Pancreas (tissue), 10 donors: ENCODE data around the gene LYSET. TPM values are rescaled to one million over a fixed set of nuclear protein-coding genes. Genes with fewer than 3 reads are reported as not detected.
"Not testable (repeated sequence)": the region's sequence is repeated elsewhere in the genome, so short reads cannot be mapped to it uniquely, and the experiment has no call there.

Source experiments
- ATAC-seq, 4 donors: fragments of 200-7000 bp; cut with Tn5 transposase; one replicate each; pipeline versions ENCODE4 v1.8.0 to v1.9.1; 2020; ENCODE audit warnings: mild to moderate bottlenecking in 4 of 4, moderate library complexity in 4 of 4
- DNase-seq, 6 donors: peaks; one replicate each; pipeline ENCODE4 v3.0.0-alpha.2; 2020
- FAIRE-seq: peaks from 2 replicates; lab custom pipeline; 2012; peaks lifted over from hg19 to GRCh38; lab: Jason Lieb, UNC
- H3K27ac ChIP-seq, 4 donors: fragments of 200-600 bp; sonication (generic); 1 replicate in 3 of 4; 2 replicates in 1 of 4; pipeline versions ENCODE4 v1.5.0 to v1.8.0; 2020
- H3K27me3 ChIP-seq, 4 donors: fragments of 200-600 bp; one replicate each; pipeline ENCODE4 v1.8.0; 2021
- H3K36me3 ChIP-seq, 3 donors: fragments of 200-600 bp; sonication (generic) in 1 of 3; one replicate each; pipeline versions ENCODE4 v1.5.0 to v1.8.0; 2020 to 2021
- H3K4me1 ChIP-seq, 3 donors: fragments of 200-600 bp; one replicate each; pipeline ENCODE4 v1.8.0; 2021
- H3K4me3 ChIP-seq, 4 donors: fragments of 200-600 bp; sonication (generic) in 2 of 4; one replicate each; pipeline versions ENCODE4 v1.5.0 to v1.8.0; 2020 to 2021
- H3K9me3 ChIP-seq, 4 donors: fragments of 200-600 bp; one replicate each; pipeline ENCODE4 v1.8.0; 2021
- WGBS, 2 donors: extraction: QIAGEN DNeasy Blood & Tissue Kit; methylation state at CpG; one replicate each; pipeline ENCODE4 v1.1.7; 2013; 5-methylcytosine and 5-hydroxymethylcytosine counted together
- intact Hi-C, 3 donors: fragments of 100-400 bp; cut with DNase I; formaldehyde crosslinking; loops; one replicate each; pipeline versions ENCODE4 v1.11.1 to v1.14.2; 2022
- polyA plus RNA-seq, 2 donors: library from polyadenylated mRNA; stranded (reverse); fragments of 200-250 nt; gene quantifications; one replicate each; pipeline ENCODE4 v1.2.3, GENCODE V29; 2013
- total RNA-seq, 6 donors: library from RNA; stranded (reverse); fragmentation: NEBNext Ultra II Directional in 4 of 6; extraction: Animal tissue kit (Norgen Biotek cat#: 25700) in 4 of 6; gene quantifications; one replicate each; pipeline versions ENCODE4 v1.2.1 to v1.2.4, GENCODE V29; 2021 to 2023
- TF ChIP-seq, protein P1 (sequence below), 4 donors: fragments of 200-600 bp; sonication (generic) in 3 of 4; IDR thresholded peaks; one replicate each; pipeline versions ENCODE4 v1.5.0 to v1.8.0; 2021; ENCODE audit warnings: antibody characterized with exemption in 4 of 4
- donor health status: healthy with polysubstance abuse.
- donor health status: DM: no; HTN: no; CAD: no; lungs with moderate emphysema.
- donor health status: DM: no; HTN: no; CAD: no.
- donor health status: control.
- donor health status: control.
- donor health status: Bipolar disorder and iron deficiency.
- donor health status: DM: yes; HTN: yes; CAD: no.
- donor health status: DM: no; HTN: no; CAD: no.
- donor health status: DM: no; HTN: no; CAD: no.
- donor health status: DM: yes; HTN: yes; CAD: no.

LYSET gene
- total and polyA plus RNA-seq, 8 donors, result 6.1 to 21.2 (median 9.2) TPM

GRCh38 chr14:93228550-93228949 lies 43.4 kb downstream of the LYSET start:
- Histone ChIP-seq H3K36me3 (peaks cover 0 to 18% (median 8%) of the 10 kb centered on the region in 3 donors), H3K9me3 (no peaks in the 10 kb centered on the region), H3K27me3 (no peaks in the 10 kb centered on the region), H3K4me3 (no peak overlapping the region), H3K27ac (no peak overlapping the region), H3K4me1 (no peaks in the 10 kb centered on the region)
- TF ChIP-seq, protein P1, sequence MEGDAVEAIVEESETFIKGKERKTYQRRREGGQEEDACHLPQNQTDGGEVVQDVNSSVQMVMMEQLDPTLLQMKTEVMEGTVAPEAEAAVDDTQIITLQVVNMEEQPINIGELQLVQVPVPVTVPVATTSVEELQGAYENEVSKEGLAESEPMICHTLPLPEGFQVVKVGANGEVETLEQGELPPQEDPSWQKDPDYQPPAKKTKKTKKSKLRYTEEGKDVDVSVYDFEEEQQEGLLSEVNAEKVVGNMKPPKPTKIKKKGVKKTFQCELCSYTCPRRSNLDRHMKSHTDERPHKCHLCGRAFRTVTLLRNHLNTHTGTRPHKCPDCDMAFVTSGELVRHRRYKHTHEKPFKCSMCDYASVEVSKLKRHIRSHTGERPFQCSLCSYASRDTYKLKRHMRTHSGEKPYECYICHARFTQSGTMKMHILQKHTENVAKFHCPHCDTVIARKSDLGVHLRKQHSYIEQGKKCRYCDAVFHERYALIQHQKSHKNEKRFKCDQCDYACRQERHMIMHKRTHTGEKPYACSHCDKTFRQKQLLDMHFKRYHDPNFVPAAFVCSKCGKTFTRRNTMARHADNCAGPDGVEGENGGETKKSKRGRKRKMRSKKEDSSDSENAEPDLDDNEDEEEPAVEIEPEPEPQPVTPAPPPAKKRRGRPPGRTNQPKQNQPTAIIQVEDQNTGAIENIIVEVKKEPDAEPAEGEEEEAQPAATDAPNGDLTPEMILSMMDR (IDR thresholded peaks at IDR 0.05), result no peak
- FAIRE-seq (no peak), DNase-seq (no peak), ATAC-seq (no peak)
- WGBS, 2 donors, result 96 to 98% methylated on average over 8 of the region's 8 CpGs
- intact Hi-C loops, result no loop called here

DNA sequence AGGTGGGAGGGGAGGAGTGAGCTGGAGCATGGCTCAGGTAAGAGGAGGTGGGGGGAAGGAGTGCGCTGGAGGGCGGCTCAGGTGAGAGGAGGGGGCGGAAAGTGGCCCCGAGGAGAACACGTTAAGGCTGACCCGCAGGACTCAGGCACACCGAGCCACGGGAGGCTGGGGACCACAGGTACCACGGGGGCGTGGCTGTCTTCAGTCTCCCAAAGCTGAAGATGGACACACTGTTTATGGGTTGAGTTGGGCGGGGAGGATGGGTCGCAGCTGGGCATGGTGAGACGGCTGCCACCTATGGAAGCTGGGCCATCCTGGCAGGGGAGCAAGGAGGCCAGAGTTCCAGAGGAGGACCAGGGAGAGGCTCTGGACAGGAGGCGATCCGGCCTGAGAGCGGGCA lies 45.4 kb downstream of the LYSET start:
- Histone ChIP-seq H3K4me1 (no peaks in the 10 kb centered on the region), H3K4me3 (no peak overlapping the region), H3K27ac (no peak overlapping the region), H3K36me3 (peaks cover 0 to 18% (median 8%) of the 10 kb centered on the region in 3 donors), H3K9me3 (no peaks in the 10 kb centered on the region), H3K27me3 (no peaks in the 10 kb centered on the region)
- peak in 1 of 6 donors; percentile 65 for DNase-seq
- intact Hi-C loops, result no loop called here
- TF ChIP-seq, protein P1 (IDR thresholded peaks at IDR 0.05), result no peak
- FAIRE-seq, result no peak
- WGBS, 2 donors, result 93 to 95% methylated on average over 16 of the region's 16 CpGs
- ATAC-seq, result no peak

DNA sequence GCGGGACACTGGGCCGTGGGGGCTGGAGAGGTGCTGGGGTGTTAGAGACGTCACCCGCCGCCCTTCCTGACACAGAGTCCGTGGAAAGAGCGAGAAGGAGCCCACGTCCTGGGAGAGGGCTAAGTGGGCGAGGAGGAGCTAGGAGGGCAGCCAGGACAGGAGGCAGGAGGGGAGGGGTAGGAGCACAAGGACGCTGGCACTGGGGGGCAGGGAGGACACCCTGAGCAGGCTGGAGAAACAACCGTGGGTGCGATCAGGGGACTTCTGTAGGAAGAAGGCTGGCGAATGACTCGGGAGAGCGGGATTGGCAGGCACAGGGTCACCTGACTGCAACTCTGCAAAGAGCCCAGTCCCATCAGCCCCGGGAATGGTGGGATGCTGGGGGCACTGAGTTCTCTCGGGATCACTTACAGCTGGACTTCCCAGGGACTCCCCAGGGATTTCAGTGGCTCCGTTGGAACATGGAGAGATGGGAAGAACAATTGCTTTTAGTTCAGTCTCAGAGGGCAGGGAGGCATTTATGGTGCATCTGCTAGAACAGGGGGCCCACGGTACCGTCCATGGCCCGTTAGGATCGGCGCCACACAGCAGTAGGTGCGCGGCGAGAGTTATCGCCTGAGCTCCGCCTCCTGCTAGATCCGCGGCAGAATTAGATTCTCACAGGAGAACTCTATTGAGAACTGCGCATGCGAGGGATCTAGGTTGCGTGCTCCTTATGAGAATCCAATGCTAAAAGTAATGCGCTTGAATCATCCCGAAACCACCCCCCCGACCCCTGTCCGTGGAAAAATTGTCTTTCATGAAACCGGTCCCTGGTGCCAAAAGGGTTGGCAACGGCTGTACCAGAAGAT lies 46.2 kb downstream of the LYSET start:
- ATAC-seq (peak; percentile 40 to 81 (median 68)), DNase-seq (peak in 1 of 6 donors; percentile 72), FAIRE-seq (no peak)
- intact Hi-C loops, result no loop called here
- H3K36me3 ChIP-seq, result peaks cover 0 to 18% (median 8%) of the 10 kb centered on the region in 3 donors
- H3K4me1 ChIP-seq, result no peaks in the 10 kb centered on the region
- H3K4me3 ChIP-seq, result peak overlapping the region in 2 of 4 donors; percentile 16 to 34
- no peak overlapping the region for H3K27ac ChIP-seq
- TF ChIP-seq, protein P1 (IDR thresholded peaks at IDR 0.05), result no peak
- WGBS, 2 donors, result 17 to 36% methylated on average over 39 of the region's 39 CpGs
- no peaks in the 10 kb centered on the region for H3K27me3 ChIP-seq
- no peaks in the 10 kb centered on the region for H3K9me3 ChIP-seq

DNA sequence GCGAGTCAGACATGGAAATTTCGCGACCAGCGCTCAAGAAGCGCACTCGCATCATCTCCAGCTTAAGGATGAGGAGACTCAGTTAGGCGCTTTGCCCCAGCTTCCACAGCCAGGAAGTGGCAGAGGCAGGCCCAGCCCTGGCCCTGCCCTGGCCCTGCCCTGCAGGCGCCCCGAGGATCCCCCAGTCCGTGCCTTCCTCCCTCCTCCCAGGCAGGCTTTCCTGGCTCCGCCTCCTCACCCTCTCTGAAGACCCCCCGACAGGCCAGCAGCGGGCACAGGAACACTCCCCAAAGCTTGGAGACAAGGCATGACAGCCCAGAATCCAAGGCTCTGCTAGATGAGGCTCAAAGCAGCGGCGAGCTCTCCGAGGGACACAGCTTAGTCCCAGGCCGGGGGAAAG lies 47.0 kb downstream of the LYSET start:
- no peak overlapping the region for H3K27ac ChIP-seq
- WGBS, 2 donors, result 62 to 73% methylated on average over 17 of the region's 17 CpGs
- FAIRE-seq, result no peak
- TF ChIP-seq, protein P1 (IDR thresholded peaks at IDR 0.05), result no peak
- no peak overlapping the region for H3K4me3 ChIP-seq
- H3K9me3 ChIP-seq, result no peaks in the 10 kb centered on the region
- ATAC-seq, result no peak
- intact Hi-C loops, result no loop called here
- no peaks in the 10 kb centered on the region for H3K27me3 ChIP-seq
- no peaks in the 10 kb centered on the region for H3K4me1 ChIP-seq
- DNase-seq, result no peak
- H3K36me3 ChIP-seq, result peaks cover 0 to 13% (median 5%) of the 10 kb centered on the region in 3 donors

- WGBS, 2 donors, result 85 to 86% methylated on average over 5 of the region's 5 CpGs
- intact Hi-C loops, H3K4me1 ChIP-seq, DNase-seq, H3K4me3 ChIP-seq, H3K9me3 ChIP-seq, ATAC-seq, FAIRE-seq, H3K27me3 ChIP-seq, H3K27ac ChIP-seq, H3K36me3 ChIP-seq: not testable (repeated sequence)
Observed at GRCh38 chr14:93233078-93233477, 48.0 kb downstream of the LYSET start.
